H9 (cell line): ENCODE results near the gene PRR15. TPM values are rescaled to one million over a fixed set of nuclear protein-coding genes. Genes with fewer than 3 reads are reported as not detected.

Source experiments
- DNase-seq: peaks from one replicate; pipeline ENCODE4 v3.0.0-alpha.2; 2017
- H2AFZ ChIP-seq: one replicate; pipeline ENCODE4 v1.6.1; 2013; ENCODE audit warnings: mild to moderate bottlenecking, low read length, control low read depth, moderate library complexity
- H2AK5ac ChIP-seq: 2 replicates; pipeline ENCODE4 v1.6.1; 2013; ENCODE audit warnings: low read length, control low read depth, mixed read lengths; ENCODE audit not compliant: insufficient read length
- H2BK120ac ChIP-seq: one replicate; pipeline ENCODE4 v1.6.1; 2013; ENCODE audit warnings: low read depth, mild to moderate bottlenecking, low read length, control low read depth, inconsistent platforms; ENCODE audit not compliant: poor library complexity, severe bottlenecking
- H2BK12ac ChIP-seq: 2 replicates; pipeline ENCODE4 v1.6.1; 2013; ENCODE audit warnings: low read length, control low read depth, mixed read lengths, low read depth; ENCODE audit not compliant: insufficient read length
- H2BK15ac ChIP-seq: 2 replicates; pipeline ENCODE4 v1.6.1; 2013; ENCODE audit warnings: low read depth, low read length, control low read depth
- H2BK20ac ChIP-seq: one replicate; pipeline ENCODE4 v1.6.1; 2013; ENCODE audit warnings: low read depth, mild to moderate bottlenecking, low read length, control low read depth, inconsistent platforms; ENCODE audit not compliant: poor library complexity, severe bottlenecking
- H2BK5ac ChIP-seq: 2 replicates; pipeline ENCODE4 v1.6.1; 2013; ENCODE audit warnings: low read length, control low read depth, mixed read lengths; ENCODE audit not compliant: insufficient read length
- H3K14ac ChIP-seq: 2 replicates; pipeline ENCODE4 v1.6.1; 2013; ENCODE audit warnings: low read length, control low read depth; ENCODE audit not compliant: insufficient read depth
- H3K18ac ChIP-seq: 2 replicates; pipeline ENCODE4 v1.6.1; 2013; ENCODE audit warnings: low read depth, mild to moderate bottlenecking, mixed read lengths, low read length, control low read depth; ENCODE audit not compliant: insufficient read length
- H3K23ac ChIP-seq: 2 replicates; pipeline ENCODE4 v1.6.1; 2013; ENCODE audit warnings: low read length, control low read depth, mixed read lengths, low read depth; ENCODE audit not compliant: insufficient read length
- H3K23me2 ChIP-seq: 2 replicates; pipeline ENCODE4 v1.6.1; 2013; ENCODE audit warnings: low read depth, mild to moderate bottlenecking, mixed read lengths, low read length, control low read depth; ENCODE audit not compliant: insufficient read length, poor library complexity, severe bottlenecking
- H3K27ac ChIP-seq: 2 replicates; pipeline ENCODE4 v1.5.1; 2013; ENCODE audit warnings: low read length, control low read depth, mixed read lengths, low read depth; ENCODE audit not compliant: insufficient read length
- H3K27me3 ChIP-seq: 2 replicates; pipeline ENCODE4 v1.6.1; 2013; ENCODE audit warnings: low read length, control low read depth, inconsistent platforms; ENCODE audit not compliant: insufficient read depth
- H3K4ac ChIP-seq: 2 replicates; pipeline ENCODE4 v1.6.1; 2013; ENCODE audit warnings: low read depth, mild to moderate bottlenecking, control low read depth, inconsistent platforms, low read length, moderate library complexity
- H3K4me1 ChIP-seq: 2 replicates; pipeline ENCODE4 v1.6.1; 2013; ENCODE audit warnings: low read length, control low read depth, inconsistent platforms; ENCODE audit not compliant: insufficient read depth
- H3K4me2 ChIP-seq: 2 replicates; pipeline ENCODE4 v1.6.1; 2013; ENCODE audit warnings: low read length, control low read depth, mixed read lengths; ENCODE audit not compliant: insufficient read length, insufficient read depth
- H3K56ac ChIP-seq: 2 replicates; pipeline ENCODE4 v1.6.1; 2013; ENCODE audit warnings: low read depth, mild to moderate bottlenecking, mixed read lengths, low read length, control low read depth; ENCODE audit not compliant: insufficient read length
- H3K79me1 ChIP-seq: 2 replicates; pipeline ENCODE4 v1.6.1; 2013; ENCODE audit warnings: low read depth, mild to moderate bottlenecking, moderate library complexity, low read length, control low read depth, inconsistent platforms; ENCODE audit not compliant: insufficient read depth, poor library complexity, severe bottlenecking
- H3K79me2 ChIP-seq: 2 replicates; pipeline ENCODE4 v1.6.1; 2013; ENCODE audit warnings: low read length, control low read depth, inconsistent platforms; ENCODE audit not compliant: insufficient read depth
- H3K9ac ChIP-seq: 2 replicates; pipeline ENCODE4 v1.6.1; 2013; ENCODE audit warnings: low read length, control low read depth, mixed read lengths; ENCODE audit not compliant: insufficient read length; ENCODE audit errors: extremely low read depth
- H3K9me3 ChIP-seq: one replicate; pipeline ENCODE4 v1.6.1; 2013; ENCODE audit warnings: low read depth, low read length, inconsistent platforms; ENCODE audit not compliant: control insufficient read depth
- H3T11ph ChIP-seq: one replicate; pipeline ENCODE4 v1.6.1; 2013; ENCODE audit warnings: mild to moderate bottlenecking, low read length, control low read depth, inconsistent platforms
- H4K20me1 ChIP-seq: one replicate; pipeline ENCODE4 v1.6.1; 2013; ENCODE audit not compliant: control insufficient read depth, insufficient read length, insufficient read depth
- H4K5ac ChIP-seq: 2 replicates; pipeline ENCODE4 v1.6.1; 2013; ENCODE audit warnings: low read depth, mild to moderate bottlenecking, mixed read lengths, low read length, control low read depth; ENCODE audit not compliant: insufficient read length
- H4K8ac ChIP-seq: replicated peaks from 2 replicates; pipeline ENCODE4 v1.6.1; 2013; ENCODE audit warnings: low read length, control low read depth, mixed read lengths, low read depth; ENCODE audit not compliant: insufficient read length
- H4K91ac ChIP-seq: 2 replicates; pipeline ENCODE4 v1.6.1; 2013; ENCODE audit warnings: low read depth, mild to moderate bottlenecking, moderate library complexity, mixed read lengths, low read length, control low read depth; ENCODE audit not compliant: insufficient read length
- H3K27ac Mint-ChIP-seq, 3 experiments: 2 replicates in 2 of 3; 3 replicates in 1 of 3; pipeline ENCODE4 v1.8.0; 2020 to 2021; ENCODE audit warnings: mixed read lengths in 3 of 3, mild to moderate bottlenecking in 1 of 3, moderate library complexity in 1 of 3
- H3K27me3 Mint-ChIP-seq: 2 replicates; pipeline ENCODE4 v1.8.0; 2021; ENCODE audit warnings: low read depth, mild to moderate bottlenecking, moderate library complexity, mixed read lengths
- H3K36me3 Mint-ChIP-seq, 3 experiments: 2 replicates in 2 of 3; 3 replicates in 1 of 3; pipeline ENCODE4 v1.8.0; 2020 to 2021; ENCODE audit warnings: low read depth in 3 of 3, mixed read lengths in 3 of 3; ENCODE audit not compliant: insufficient read depth in 1 of 3
- H3K4me1 Mint-ChIP-seq, 2 experiments: 2 replicates each; pipeline ENCODE4 v1.8.0; 2020; ENCODE audit warnings: mixed read lengths in 2 of 2
- H3K4me3 Mint-ChIP-seq, 2 experiments: 2 replicates in 1 of 2; 3 replicates in 1 of 2; pipeline ENCODE4 v1.8.0; 2020 to 2021; ENCODE audit warnings: mild to moderate bottlenecking in 2 of 2, mixed read lengths in 2 of 2, moderate library complexity in 1 of 2
- H3K9me3 Mint-ChIP-seq, 2 experiments: 2 replicates in 1 of 2; 3 replicates in 1 of 2; pipeline ENCODE4 v1.8.0; 2020; ENCODE audit warnings: mild to moderate bottlenecking in 2 of 2, mixed read lengths in 2 of 2, moderate library complexity in 1 of 2
- WGBS: extraction: QIAGEN DNeasy Blood & Tissue Kit; methylation state at CpG from one replicate; pipeline ENCODE4 v1.1.7; 2013; ENCODE audit warnings: missing lambda C conversion rate, low lambda C conversion rate, mixed read lengths; ENCODE audit not compliant: insufficient read length; ENCODE audit errors: extremely low coverage; 5-methylcytosine and 5-hydroxymethylcytosine counted together
- total RNA-seq: library from RNA; stranded (reverse); gene quantifications from 2 replicates; pipeline ENCODE4 v1.2.1, GENCODE V29; 2021
- TF ChIP-seq, protein P1 (sequence below): fragments of 200-600 bp; sonication (generic); conservative IDR thresholded peaks from 3 replicates; pipeline ENCODE4 v1.8.0; 2021; ENCODE audit warnings: antibody characterized with exemption, mild to moderate bottlenecking

PRR15 gene
- total RNA-seq, 1 experiment from 2014 or later: 15.1 TPM

DNA sequence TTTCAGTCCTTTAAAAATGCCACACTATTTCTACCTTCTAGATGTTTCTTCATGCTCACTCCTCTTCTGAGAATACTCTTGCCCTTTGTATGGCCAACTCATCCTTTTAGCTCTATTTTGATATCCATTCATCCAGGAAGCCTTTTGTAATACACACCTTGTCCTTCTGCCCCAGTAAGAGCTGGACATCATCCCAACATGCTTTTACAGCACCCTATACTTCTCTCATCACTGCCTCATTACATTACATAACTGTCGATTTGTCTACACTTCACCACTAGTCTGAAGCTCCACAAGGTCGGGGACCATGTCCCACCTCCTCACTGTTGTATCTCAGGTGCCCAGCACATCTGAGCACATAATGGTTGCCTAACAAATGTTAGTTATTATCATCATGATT lies 29.2 kb downstream of the PRR15 start:
- no peak overlapping the region for H3K23ac ChIP-seq
- DNase-seq: no peak
- Mint-ChIP-seq H3K27ac (no peak overlapping the region), H3K36me3 (no peaks in the 10 kb centered on the region), H3K27me3 (no peaks in the 10 kb centered on the region), H3K4me1 (peaks cover 7 to 8% of the 10 kb centered on the region in 2 experiments), H3K9me3 (no peaks in the 10 kb centered on the region; a peak in 1 of 5 replicates), H3K4me3 (no peak overlapping the region)
- no peak overlapping the region for H2BK12ac ChIP-seq
- H3K27me3 ChIP-seq: no peaks in the 10 kb centered on the region
- H3K56ac ChIP-seq: peak overlapping the region; percentile 17
- no peak overlapping the region for H3K9ac ChIP-seq
- no peak overlapping the region for H2BK120ac ChIP-seq
- H2AK5ac ChIP-seq: no peak overlapping the region
- H3K14ac ChIP-seq: no peak overlapping the region
- no peaks in the 10 kb centered on the region for H3K9me3 ChIP-seq
- no peaks in the 10 kb centered on the region for H3K79me2 ChIP-seq
- H3K4me2 ChIP-seq: no peak overlapping the region
- no peak overlapping the region for H2BK5ac ChIP-seq
- TF ChIP-seq, protein P1, sequence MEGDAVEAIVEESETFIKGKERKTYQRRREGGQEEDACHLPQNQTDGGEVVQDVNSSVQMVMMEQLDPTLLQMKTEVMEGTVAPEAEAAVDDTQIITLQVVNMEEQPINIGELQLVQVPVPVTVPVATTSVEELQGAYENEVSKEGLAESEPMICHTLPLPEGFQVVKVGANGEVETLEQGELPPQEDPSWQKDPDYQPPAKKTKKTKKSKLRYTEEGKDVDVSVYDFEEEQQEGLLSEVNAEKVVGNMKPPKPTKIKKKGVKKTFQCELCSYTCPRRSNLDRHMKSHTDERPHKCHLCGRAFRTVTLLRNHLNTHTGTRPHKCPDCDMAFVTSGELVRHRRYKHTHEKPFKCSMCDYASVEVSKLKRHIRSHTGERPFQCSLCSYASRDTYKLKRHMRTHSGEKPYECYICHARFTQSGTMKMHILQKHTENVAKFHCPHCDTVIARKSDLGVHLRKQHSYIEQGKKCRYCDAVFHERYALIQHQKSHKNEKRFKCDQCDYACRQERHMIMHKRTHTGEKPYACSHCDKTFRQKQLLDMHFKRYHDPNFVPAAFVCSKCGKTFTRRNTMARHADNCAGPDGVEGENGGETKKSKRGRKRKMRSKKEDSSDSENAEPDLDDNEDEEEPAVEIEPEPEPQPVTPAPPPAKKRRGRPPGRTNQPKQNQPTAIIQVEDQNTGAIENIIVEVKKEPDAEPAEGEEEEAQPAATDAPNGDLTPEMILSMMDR: no peak
- no peak overlapping the region for H3K27ac ChIP-seq
- no peaks in the 10 kb centered on the region for H3K4me1 ChIP-seq
- H4K91ac ChIP-seq: no peak overlapping the region
- H4K5ac ChIP-seq: no peak overlapping the region
- H3K4ac ChIP-seq: no peak overlapping the region
- H4K20me1 ChIP-seq: no peaks in the 10 kb centered on the region
- no peak overlapping the region for H4K8ac ChIP-seq
- H3K79me1 ChIP-seq: no peaks in the 10 kb centered on the region
- H2AFZ ChIP-seq: no peak overlapping the region
- H2BK20ac ChIP-seq: no peak overlapping the region
- no peak overlapping the region for H3K18ac ChIP-seq
- no peak overlapping the region for H2BK15ac ChIP-seq
- no CpG with 5 or more reads among the region's 2 CpGs for WGBS
- H3T11ph ChIP-seq: no peak overlapping the region
- H3K23me2 ChIP-seq: no peaks in the 10 kb centered on the region
